ENCODE measurements around the gene GAL3ST2.

DNA sequence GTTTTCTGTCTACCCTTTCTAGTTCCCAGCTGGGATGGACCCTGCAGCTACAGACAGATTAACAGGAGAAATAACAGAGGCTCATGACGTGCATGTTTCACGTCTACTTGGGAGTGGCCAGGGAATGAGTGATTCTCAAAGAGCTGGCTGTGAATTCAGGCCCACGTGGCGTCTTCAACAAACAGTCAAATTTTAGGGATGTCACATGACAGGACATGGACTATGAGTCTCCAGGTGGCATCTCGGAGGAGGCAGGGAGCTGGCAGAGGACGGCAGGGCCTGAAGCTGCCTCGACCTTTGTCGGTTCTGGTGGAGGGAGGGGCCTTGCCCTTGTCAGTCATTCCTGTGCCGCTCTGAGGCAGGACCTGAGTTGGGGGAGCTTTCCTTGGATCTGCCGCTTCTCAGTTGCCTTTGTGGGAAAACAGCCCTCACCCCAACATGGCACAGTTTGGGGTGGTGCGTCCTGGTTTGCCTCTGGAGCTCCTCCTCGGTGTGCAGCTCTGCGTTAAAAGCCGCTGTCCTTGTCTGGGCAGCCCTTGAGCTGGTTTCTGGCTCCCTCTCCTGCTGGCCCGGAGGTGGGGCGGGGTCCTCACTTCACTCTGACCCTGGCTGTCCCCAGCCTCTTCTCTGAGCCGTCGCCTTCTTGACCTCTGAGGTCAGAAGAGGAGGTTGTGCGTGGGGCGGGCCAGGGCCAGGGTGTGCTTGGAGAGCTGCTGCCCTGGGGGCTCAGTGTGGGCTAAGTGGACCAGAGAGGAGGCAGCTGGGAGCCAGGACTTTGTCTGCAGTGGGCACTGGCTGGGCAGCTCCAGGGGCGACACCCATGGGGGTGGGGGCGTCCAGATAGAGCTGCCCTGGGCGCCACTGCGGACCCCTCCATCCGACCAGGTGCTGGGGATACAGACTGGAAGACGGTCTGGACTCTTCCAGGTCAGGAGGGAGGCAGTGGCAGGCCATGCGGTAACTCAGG, 12.1 kb upstream of the GAL3ST2 start:
- no peak for TF ChIP-seq SMC3 (conservative IDR thresholded peaks at IDR 0.05; ENCODE audit: poor library complexity)
- TF ChIP-seq POLR2AphosphoS5 (IDR thresholded peaks at IDR 0.05) = no peak
- TF ChIP-seq CTCF (IDR thresholded peaks at IDR 0.05; ENCODE audit: poor library complexity, severe bottlenecking) = no peak
- TF ChIP-seq REST (IDR thresholded peaks at IDR 0.05; ENCODE audit: borderline replicate concordance) = no peak

Data from neural cell (in vitro differentiated cells).